ENCODE results near the gene DCLRE1A. TPM values are rescaled to one million over a fixed set of nuclear protein-coding genes. Genes with fewer than 3 reads are reported as not detected.

The DCLRE1A gene
- 2.7 TPM for total RNA-seq
- long read RNA-seq, partial matches to known transcripts = 2 of 2 reads
- long read RNA-seq, other reads (novel, unspliced or antisense) = 0 of 2 reads

GRCh38 chr10:113854013-113854760, at the start of gene DCLRE1A, which contains the start of gene NHLRC2:
DCLRE1A (minus strand) TSS chr10:113854082; CDS start chr10:113853182, 900 bp downstream.
NHLRC2 (plus strand) TSS chr10:113854661; CDS start chr10:113854873, 212 bp downstream.
- DNase-seq (ENCODE audit: low spot score) = peak; percentile 91

GRCh38 chr10:113899952-113900598, 46.2 kb upstream of the DCLRE1A start:
- no peak for DNase-seq (ENCODE audit: low spot score)

GRCh38 chr10:113897693-113898618, 44.1 kb upstream of the DCLRE1A start:
- DNase-seq (ENCODE audit: low spot score) = no peak

GRCh38 chr10:113895018-113895417, 41.1 kb upstream of the DCLRE1A start:
- DNase-seq (ENCODE audit: low spot score) = no peak

GRCh38 chr10:113894581-113894980, 40.7 kb upstream of the DCLRE1A start:
- DNase-seq (ENCODE audit: low spot score) = no peak

GRCh38 chr10:113893570-113893969, 39.7 kb upstream of the DCLRE1A start:
- no peak for DNase-seq (ENCODE audit: low spot score)

GRCh38 chr10:113891476-113891875, 37.6 kb upstream of the DCLRE1A start:
- no peak for DNase-seq (ENCODE audit: low spot score)

GRCh38 chr10:113890769-113891168, 36.9 kb upstream of the DCLRE1A start:
- DNase-seq (ENCODE audit: low spot score) = no peak

GRCh38 chr10:113889911-113890310, 36.0 kb upstream of the DCLRE1A start:
- no peak for DNase-seq (ENCODE audit: low spot score)

GRCh38 chr10:113882240-113882639, 28.4 kb upstream of the DCLRE1A start:
- DNase-seq (ENCODE audit: low spot score) = no peak

- DNase-seq (ENCODE audit: low spot score) = no peak
These were observed 26.4 kb upstream of the DCLRE1A start for GRCh38 chr10:113880236-113880635.

- no peak for DNase-seq (ENCODE audit: low spot score)
These were observed 25.8 kb upstream of the DCLRE1A start for GRCh38 chr10:113879691-113880090.

- no peak for DNase-seq (ENCODE audit: low spot score)
These were observed 22.6 kb upstream of the DCLRE1A start for GRCh38 chr10:113876461-113876860.

GRCh38 chr10:113875212-113875611, 21.3 kb upstream of the DCLRE1A start:
- no peak for DNase-seq (ENCODE audit: low spot score)

GRCh38 chr10:113872139-113873030, 18.5 kb upstream of the DCLRE1A start:
- DNase-seq (ENCODE audit: low spot score) = no peak

GRCh38 chr10:113869789-113870188, 15.9 kb upstream of the DCLRE1A start:
- no peak for DNase-seq (ENCODE audit: low spot score)

- no peak for DNase-seq (ENCODE audit: low spot score)
These were observed 14.0 kb upstream of the DCLRE1A start for GRCh38 chr10:113867904-113868303.

GRCh38 chr10:113866551-113867394, 12.9 kb upstream of the DCLRE1A start:
- DNase-seq (ENCODE audit: low spot score) = no peak

- DNase-seq (ENCODE audit: low spot score) = no peak
These were observed 12.0 kb upstream of the DCLRE1A start for GRCh38 chr10:113865901-113866300.
